Omental fat pad (tissue), 4 donors: ENCODE measurements around the gene SHANK1. TPM values are rescaled to one million over a fixed set of nuclear protein-coding genes. Genes with fewer than 3 reads are reported as not detected.
"Not testable (repeated sequence)": the region's sequence is repeated elsewhere in the genome, so short reads cannot be mapped to it uniquely, and the experiment has no call there.

Experiments used
- ATAC-seq: fragments of 150-250 bp; one replicate; pipeline ENCODE4 v1.9.1; 2016; ENCODE audit warnings: mild to moderate bottlenecking, moderate library complexity; ENCODE audit not compliant: low FRiP score
- DNase-seq: peaks from one replicate; pipeline ENCODE4 v3.0.0-alpha.2; 2019; ENCODE audit warnings: low spot score
- CTCF ChIP-seq, 3 donors: fragments of 450-650 bp; IDR thresholded peaks; one replicate each; pipeline ENCODE4 v1.5.1; 2016 to 2017; ENCODE audit warnings: antibody characterized with exemption in 3 of 3, mild to moderate bottlenecking in 3 of 3, moderate library complexity in 2 of 3
- total RNA-seq, 4 donors: library from RNA; depleted of rRNA; stranded (reverse); fragments of >200 nt; gene quantifications; one replicate each; pipeline ENCODE4 v1.1.0, GENCODE V29; 2016

SHANK1 gene
- total RNA-seq, 4 donors from 2014 or later: 0.37 to 2.2 TPM; not detected in 2

GRCh38 chr19:50753879-50754278 is 34.3 kb upstream of the SHANK1 start:
- TF ChIP-seq CTCF (IDR thresholded peaks at IDR 0.05): no peak
- ATAC-seq (no peak), DNase-seq (no peak)

GRCh38 chr19:50750010-50750409 is 30.4 kb upstream of the SHANK1 start:
- TF ChIP-seq CTCF (IDR thresholded peaks at IDR 0.05): no peak
- DNase-seq (no peak), ATAC-seq (no peak)

- no peak for TF ChIP-seq CTCF (IDR thresholded peaks at IDR 0.05)
- ATAC-seq: no peak
Observed at GRCh38 chr19:50749490-50749889, 29.9 kb upstream of the SHANK1 start.

GRCh38 chr19:50747141-50747540 is 27.5 kb upstream of the SHANK1 start:
- ATAC-seq: not testable (repeated sequence)

More at GRCh38 chr19:50749490-50749889, 29.9 kb upstream of the SHANK1 start:
- no peak for DNase-seq

GRCh38 chr19:50745221-50745620 is 25.6 kb upstream of the SHANK1 start:
- DNase-seq (no peak), ATAC-seq (no peak)
- TF ChIP-seq CTCF (IDR thresholded peaks at IDR 0.05): no peak

More at GRCh38 chr19:50747141-50747540, 27.5 kb upstream of the SHANK1 start:
- DNase-seq: not testable (repeated sequence)

GRCh38 chr19:50743537-50743936 is 23.9 kb upstream of the SHANK1 start:
- no peak for TF ChIP-seq CTCF (IDR thresholded peaks at IDR 0.05)
- no peak for DNase-seq
- ATAC-seq: no peak

- no peak for ATAC-seq
- no peak for TF ChIP-seq CTCF (IDR thresholded peaks at IDR 0.05)
- no peak for DNase-seq
Observed at GRCh38 chr19:50741179-50741933, 21.8 kb upstream of the SHANK1 start.
